Cardiac muscle cell (in vitro differentiated cells and primary cell): ENCODE data around the gene STEAP4. TPM values are rescaled to one million over a fixed set of nuclear protein-coding genes. Genes with fewer than 3 reads are reported as not detected.
"Not testable (repeated sequence)": the region's sequence is repeated elsewhere in the genome, so short reads cannot be mapped to it uniquely, and the experiment has no call there.

Experiments used
- DNase-seq, 2 donors: peaks; one replicate each; pipeline versions ENCODE4 v3.0.0 to v3.0.0-alpha.2; 2010 to 2017; ENCODE audit warnings: low read depth in 1 of 2, low spot score in 1 of 2
- H3K27ac ChIP-seq: fragments of 200-600 bp; sonication (generic); 2 replicates; pipeline ENCODE4 v1.5.1; 2016
- H3K27me3 ChIP-seq: fragments of 200-600 bp; sonication (generic); 2 replicates; pipeline ENCODE4 v1.6.0; 2016; ENCODE audit warnings: control low read depth
- H3K36me3 ChIP-seq: fragments of 200-600 bp; sonication (generic); 2 replicates; pipeline ENCODE4 v1.5.1; 2016; ENCODE audit warnings: control low read depth
- H3K4me1 ChIP-seq: fragments of 200-600 bp; sonication (generic); 2 replicates; pipeline ENCODE4 v1.8.1; 2017; ENCODE audit warnings: low read depth, mild to moderate bottlenecking, mixed run types
- H3K4me3 ChIP-seq: fragments of 200-600 bp; sonication (generic); 2 replicates; pipeline ENCODE4 v1.5.1; 2016; ENCODE audit warnings: mild to moderate bottlenecking
- H3K9me3 ChIP-seq: fragments of 200-600 bp; sonication (generic); 2 replicates; pipeline ENCODE4 v1.5.1; 2017; ENCODE audit warnings: low read depth, mild to moderate bottlenecking, control low read depth
- CTCF ChIP-seq: IDR thresholded peaks from 2 replicates; pipeline ENCODE4 v1.5.1; 2012; ENCODE audit warnings: low read depth, mild to moderate bottlenecking, low read length
- polyA plus RNA-seq: library from polyadenylated mRNA; unstranded; fragments of >200 nt; fragmentation: Nextera tagmentation; extraction: Ambion mirVana; gene quantifications from 2 replicates; pipeline ENCODE4 v1.2.1, GENCODE V29; 2016
- total RNA-seq: library from RNA; depleted of rRNA; stranded (reverse); fragments of >200 nt; gene quantifications from 2 replicates; pipeline ENCODE4 v1.2.3, GENCODE V29; 2016

STEAP4 gene
- total and polyA plus RNA-seq, 2 experiments from 2014 or later = not detected

GRCh38 chr7:88268858-88269257 is 37.8 kb downstream of the STEAP4 start:
- H3K4me3 ChIP-seq = no peak overlapping the region
- no peak overlapping the region for H3K27ac ChIP-seq
- H3K4me1 ChIP-seq = no peaks in the 10 kb centered on the region
- DNase-seq = no peak
- H3K27me3 ChIP-seq = no peaks in the 10 kb centered on the region
- no peaks in the 10 kb centered on the region for H3K36me3 ChIP-seq
- H3K9me3 ChIP-seq = no peaks in the 10 kb centered on the region
- TF ChIP-seq CTCF = no peak

- Histone ChIP-seq H3K4me1 (no peaks in the 10 kb centered on the region), H3K4me3 (no peak overlapping the region), H3K27ac (no peak overlapping the region), H3K9me3 (no peaks in the 10 kb centered on the region), H3K36me3 (no peaks in the 10 kb centered on the region), H3K27me3 (no peaks in the 10 kb centered on the region)
- TF ChIP-seq CTCF = no peak
- no peak for DNase-seq
These were observed 38.6 kb downstream of the STEAP4 start for GRCh38 chr7:88268051-88268450.

GRCh38 chr7:88267421-88267820 is 39.3 kb downstream of the STEAP4 start:
- H3K36me3 ChIP-seq = no peaks in the 10 kb centered on the region
- no peak overlapping the region for H3K27ac ChIP-seq
- no peaks in the 10 kb centered on the region for H3K27me3 ChIP-seq
- DNase-seq = no peak
- no peak overlapping the region for H3K4me3 ChIP-seq
- H3K4me1 ChIP-seq = no peaks in the 10 kb centered on the region
- no peaks in the 10 kb centered on the region for H3K9me3 ChIP-seq
- TF ChIP-seq CTCF = no peak

- not testable (repeated sequence) for H3K9me3 ChIP-seq, H3K36me3 ChIP-seq, H3K27me3 ChIP-seq, H3K4me1 ChIP-seq, H3K4me3 ChIP-seq, H3K27ac ChIP-seq
- peak in 1 of 2 donors; percentile 27 for DNase-seq
These were observed 41.7 kb downstream of the STEAP4 start for GRCh38 chr7:88264987-88265386.

GRCh38 chr7:88262562-88262961 is 44.1 kb downstream of the STEAP4 start:
- TF ChIP-seq CTCF = no peak
- Histone ChIP-seq H3K27me3 (no peaks in the 10 kb centered on the region), H3K4me3 (no peak overlapping the region), H3K4me1 (no peaks in the 10 kb centered on the region), H3K27ac (no peak overlapping the region), H3K9me3 (no peaks in the 10 kb centered on the region), H3K36me3 (no peaks in the 10 kb centered on the region)
- DNase-seq = no peak

GRCh38 chr7:88260719-88261118 is 46.0 kb downstream of the STEAP4 start:
- H3K4me3 ChIP-seq = no peak overlapping the region
- TF ChIP-seq CTCF = no peak
- H3K36me3 ChIP-seq = no peaks in the 10 kb centered on the region
- no peak for DNase-seq
- no peaks in the 10 kb centered on the region for H3K4me1 ChIP-seq
- H3K9me3 ChIP-seq = no peaks in the 10 kb centered on the region
- no peaks in the 10 kb centered on the region for H3K27me3 ChIP-seq
- H3K27ac ChIP-seq = no peak overlapping the region
